H9 (cell line): Measurements from ENCODE around the gene KRT13. TPM values are rescaled to one million over a fixed set of nuclear protein-coding genes. Genes with fewer than 3 reads are reported as not detected.

Experiments
- DNase-seq: peaks from one replicate; pipeline ENCODE4 v3.0.0-alpha.2; 2017
- H2AFZ ChIP-seq: one replicate; pipeline ENCODE4 v1.6.1; 2013; ENCODE audit warnings: mild to moderate bottlenecking, low read length, control low read depth, moderate library complexity
- H2AK5ac ChIP-seq: 2 replicates; pipeline ENCODE4 v1.6.1; 2013; ENCODE audit warnings: low read length, control low read depth, mixed read lengths; ENCODE audit not compliant: insufficient read length
- H2BK120ac ChIP-seq: one replicate; pipeline ENCODE4 v1.6.1; 2013; ENCODE audit warnings: low read depth, mild to moderate bottlenecking, low read length, control low read depth, inconsistent platforms; ENCODE audit not compliant: poor library complexity, severe bottlenecking
- H2BK12ac ChIP-seq: 2 replicates; pipeline ENCODE4 v1.6.1; 2013; ENCODE audit warnings: low read length, control low read depth, mixed read lengths, low read depth; ENCODE audit not compliant: insufficient read length
- H2BK15ac ChIP-seq: 2 replicates; pipeline ENCODE4 v1.6.1; 2013; ENCODE audit warnings: low read depth, low read length, control low read depth
- H2BK20ac ChIP-seq: one replicate; pipeline ENCODE4 v1.6.1; 2013; ENCODE audit warnings: low read depth, mild to moderate bottlenecking, low read length, control low read depth, inconsistent platforms; ENCODE audit not compliant: poor library complexity, severe bottlenecking
- H2BK5ac ChIP-seq: 2 replicates; pipeline ENCODE4 v1.6.1; 2013; ENCODE audit warnings: low read length, control low read depth, mixed read lengths; ENCODE audit not compliant: insufficient read length
- H3K14ac ChIP-seq: 2 replicates; pipeline ENCODE4 v1.6.1; 2013; ENCODE audit warnings: low read length, control low read depth; ENCODE audit not compliant: insufficient read depth
- H3K18ac ChIP-seq: 2 replicates; pipeline ENCODE4 v1.6.1; 2013; ENCODE audit warnings: low read depth, mild to moderate bottlenecking, mixed read lengths, low read length, control low read depth; ENCODE audit not compliant: insufficient read length
- H3K23ac ChIP-seq: 2 replicates; pipeline ENCODE4 v1.6.1; 2013; ENCODE audit warnings: low read length, control low read depth, mixed read lengths, low read depth; ENCODE audit not compliant: insufficient read length
- H3K23me2 ChIP-seq: 2 replicates; pipeline ENCODE4 v1.6.1; 2013; ENCODE audit warnings: low read depth, mild to moderate bottlenecking, mixed read lengths, low read length, control low read depth; ENCODE audit not compliant: insufficient read length, poor library complexity, severe bottlenecking
- H3K27ac ChIP-seq: 2 replicates; pipeline ENCODE4 v1.5.1; 2013; ENCODE audit warnings: low read length, control low read depth, mixed read lengths, low read depth; ENCODE audit not compliant: insufficient read length
- H3K27me3 ChIP-seq: 2 replicates; pipeline ENCODE4 v1.6.1; 2013; ENCODE audit warnings: low read length, control low read depth, inconsistent platforms; ENCODE audit not compliant: insufficient read depth
- H3K4ac ChIP-seq: 2 replicates; pipeline ENCODE4 v1.6.1; 2013; ENCODE audit warnings: low read depth, mild to moderate bottlenecking, control low read depth, inconsistent platforms, low read length, moderate library complexity
- H3K4me1 ChIP-seq: 2 replicates; pipeline ENCODE4 v1.6.1; 2013; ENCODE audit warnings: low read length, control low read depth, inconsistent platforms; ENCODE audit not compliant: insufficient read depth
- H3K4me2 ChIP-seq: 2 replicates; pipeline ENCODE4 v1.6.1; 2013; ENCODE audit warnings: low read length, control low read depth, mixed read lengths; ENCODE audit not compliant: insufficient read length, insufficient read depth
- H3K56ac ChIP-seq: 2 replicates; pipeline ENCODE4 v1.6.1; 2013; ENCODE audit warnings: low read depth, mild to moderate bottlenecking, mixed read lengths, low read length, control low read depth; ENCODE audit not compliant: insufficient read length
- H3K79me1 ChIP-seq: 2 replicates; pipeline ENCODE4 v1.6.1; 2013; ENCODE audit warnings: low read depth, mild to moderate bottlenecking, moderate library complexity, low read length, control low read depth, inconsistent platforms; ENCODE audit not compliant: insufficient read depth, poor library complexity, severe bottlenecking
- H3K79me2 ChIP-seq: 2 replicates; pipeline ENCODE4 v1.6.1; 2013; ENCODE audit warnings: low read length, control low read depth, inconsistent platforms; ENCODE audit not compliant: insufficient read depth
- H3K9ac ChIP-seq: 2 replicates; pipeline ENCODE4 v1.6.1; 2013; ENCODE audit warnings: low read length, control low read depth, mixed read lengths; ENCODE audit not compliant: insufficient read length; ENCODE audit errors: extremely low read depth
- H3K9me3 ChIP-seq: one replicate; pipeline ENCODE4 v1.6.1; 2013; ENCODE audit warnings: low read depth, low read length, inconsistent platforms; ENCODE audit not compliant: control insufficient read depth
- H3T11ph ChIP-seq: one replicate; pipeline ENCODE4 v1.6.1; 2013; ENCODE audit warnings: mild to moderate bottlenecking, low read length, control low read depth, inconsistent platforms
- H4K20me1 ChIP-seq: one replicate; pipeline ENCODE4 v1.6.1; 2013; ENCODE audit not compliant: control insufficient read depth, insufficient read length, insufficient read depth
- H4K5ac ChIP-seq: 2 replicates; pipeline ENCODE4 v1.6.1; 2013; ENCODE audit warnings: low read depth, mild to moderate bottlenecking, mixed read lengths, low read length, control low read depth; ENCODE audit not compliant: insufficient read length
- H4K8ac ChIP-seq: replicated peaks from 2 replicates; pipeline ENCODE4 v1.6.1; 2013; ENCODE audit warnings: low read length, control low read depth, mixed read lengths, low read depth; ENCODE audit not compliant: insufficient read length
- H4K91ac ChIP-seq: 2 replicates; pipeline ENCODE4 v1.6.1; 2013; ENCODE audit warnings: low read depth, mild to moderate bottlenecking, moderate library complexity, mixed read lengths, low read length, control low read depth; ENCODE audit not compliant: insufficient read length
- H3K27ac Mint-ChIP-seq, 3 experiments: 2 replicates in 2 of 3; 3 replicates in 1 of 3; pipeline ENCODE4 v1.8.0; 2020 to 2021; ENCODE audit warnings: mixed read lengths in 3 of 3, mild to moderate bottlenecking in 1 of 3, moderate library complexity in 1 of 3
- H3K27me3 Mint-ChIP-seq: 2 replicates; pipeline ENCODE4 v1.8.0; 2021; ENCODE audit warnings: low read depth, mild to moderate bottlenecking, moderate library complexity, mixed read lengths
- H3K36me3 Mint-ChIP-seq, 3 experiments: 2 replicates in 2 of 3; 3 replicates in 1 of 3; pipeline ENCODE4 v1.8.0; 2020 to 2021; ENCODE audit warnings: low read depth in 3 of 3, mixed read lengths in 3 of 3; ENCODE audit not compliant: insufficient read depth in 1 of 3
- H3K4me1 Mint-ChIP-seq, 2 experiments: 2 replicates each; pipeline ENCODE4 v1.8.0; 2020; ENCODE audit warnings: mixed read lengths in 2 of 2
- H3K4me3 Mint-ChIP-seq, 2 experiments: 2 replicates in 1 of 2; 3 replicates in 1 of 2; pipeline ENCODE4 v1.8.0; 2020 to 2021; ENCODE audit warnings: mild to moderate bottlenecking in 2 of 2, mixed read lengths in 2 of 2, moderate library complexity in 1 of 2
- H3K9me3 Mint-ChIP-seq, 2 experiments: 2 replicates in 1 of 2; 3 replicates in 1 of 2; pipeline ENCODE4 v1.8.0; 2020; ENCODE audit warnings: mild to moderate bottlenecking in 2 of 2, mixed read lengths in 2 of 2, moderate library complexity in 1 of 2
- WGBS: extraction: QIAGEN DNeasy Blood & Tissue Kit; methylation state at CpG from one replicate; pipeline ENCODE4 v1.1.7; 2013; ENCODE audit warnings: missing lambda C conversion rate, low lambda C conversion rate, mixed read lengths; ENCODE audit not compliant: insufficient read length; ENCODE audit errors: extremely low coverage; 5-methylcytosine and 5-hydroxymethylcytosine counted together
- total RNA-seq: library from RNA; stranded (reverse); gene quantifications from 2 replicates; pipeline ENCODE4 v1.2.1, GENCODE V29; 2021
- TF ChIP-seq, protein P1 (sequence below): fragments of 200-600 bp; sonication (generic); conservative IDR thresholded peaks from 3 replicates; pipeline ENCODE4 v1.8.0; 2021; ENCODE audit warnings: antibody characterized with exemption, mild to moderate bottlenecking

Gene KRT13
- total RNA-seq, 1 experiment from 2014 or later = not detected

- no CpG with 5 or more reads among the region's 14 CpGs for WGBS
- no peak within 1 kb of the TSS for H4K5ac ChIP-seq
- no peak within 1 kb of the TSS for H3K18ac ChIP-seq
- H3K27ac ChIP-seq = no peak within 1 kb of the TSS
- no peak within 1 kb of the TSS for H3K56ac ChIP-seq
- no peak within 1 kb of the TSS for H3K9ac ChIP-seq
- DNase-seq = no peak
- H2BK5ac ChIP-seq = no peak within 1 kb of the TSS
- Mint-ChIP-seq H3K27ac (no peak within 1 kb of the TSS), H3K27me3 (peaks cover 7% of the 10 kb centered on the region), H3K9me3 (peaks cover 9% of the 10 kb centered on the region in 2 experiments; a peak in 3 of 5 replicates), H3K36me3 (no peaks in the 10 kb centered on the region), H3K4me1 (no peaks in the 10 kb centered on the region), H3K4me3 (no peak within 1 kb of the TSS)
- no peak within 1 kb of the TSS for H3K4ac ChIP-seq
- H2AFZ ChIP-seq = no peak within 1 kb of the TSS
- H4K8ac ChIP-seq = no peak within 1 kb of the TSS
- H3T11ph ChIP-seq = no peak within 1 kb of the TSS
- H3K79me2 ChIP-seq = no peaks in the 10 kb centered on the region
- no peak within 1 kb of the TSS for H2AK5ac ChIP-seq
- no peak within 1 kb of the TSS for H2BK15ac ChIP-seq
- H2BK12ac ChIP-seq = no peak within 1 kb of the TSS
- H3K79me1 ChIP-seq = no peaks in the 10 kb centered on the region
- TF ChIP-seq, protein P1, sequence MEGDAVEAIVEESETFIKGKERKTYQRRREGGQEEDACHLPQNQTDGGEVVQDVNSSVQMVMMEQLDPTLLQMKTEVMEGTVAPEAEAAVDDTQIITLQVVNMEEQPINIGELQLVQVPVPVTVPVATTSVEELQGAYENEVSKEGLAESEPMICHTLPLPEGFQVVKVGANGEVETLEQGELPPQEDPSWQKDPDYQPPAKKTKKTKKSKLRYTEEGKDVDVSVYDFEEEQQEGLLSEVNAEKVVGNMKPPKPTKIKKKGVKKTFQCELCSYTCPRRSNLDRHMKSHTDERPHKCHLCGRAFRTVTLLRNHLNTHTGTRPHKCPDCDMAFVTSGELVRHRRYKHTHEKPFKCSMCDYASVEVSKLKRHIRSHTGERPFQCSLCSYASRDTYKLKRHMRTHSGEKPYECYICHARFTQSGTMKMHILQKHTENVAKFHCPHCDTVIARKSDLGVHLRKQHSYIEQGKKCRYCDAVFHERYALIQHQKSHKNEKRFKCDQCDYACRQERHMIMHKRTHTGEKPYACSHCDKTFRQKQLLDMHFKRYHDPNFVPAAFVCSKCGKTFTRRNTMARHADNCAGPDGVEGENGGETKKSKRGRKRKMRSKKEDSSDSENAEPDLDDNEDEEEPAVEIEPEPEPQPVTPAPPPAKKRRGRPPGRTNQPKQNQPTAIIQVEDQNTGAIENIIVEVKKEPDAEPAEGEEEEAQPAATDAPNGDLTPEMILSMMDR = no peak
- no peaks in the 10 kb centered on the region for H3K4me1 ChIP-seq
- no peaks in the 10 kb centered on the region for H4K20me1 ChIP-seq
- H3K23me2 ChIP-seq = no peaks in the 10 kb centered on the region
- no peak within 1 kb of the TSS for H3K23ac ChIP-seq
- no peak within 1 kb of the TSS for H3K14ac ChIP-seq
- no peak within 1 kb of the TSS for H2BK20ac ChIP-seq
- H3K27me3 ChIP-seq = no peaks in the 10 kb centered on the region
- H3K9me3 ChIP-seq = no peaks in the 10 kb centered on the region
- no peak within 1 kb of the TSS for H2BK120ac ChIP-seq
- H4K91ac ChIP-seq = no peak within 1 kb of the TSS
- no peak within 1 kb of the TSS for H3K4me2 ChIP-seq
Measured at GRCh38 chr17:41466988-41467387, 38.4 kb downstream of the KRT13 start, which contains the start of gene KRT32. Gene KRT32 (minus strand): TSS chr17:41467386. CDS start chr17:41467325, 61 bp downstream.
